HUDEP-2 (cell line): ENCODE results near the gene MRPS18A.
A peak's percentile ranks its signal among the peaks of the same experiment; 100 is the strongest.
"Not testable (repeated sequence)": the region's sequence is repeated elsewhere in the genome, so short reads cannot be mapped to it uniquely, and the experiment has no call there.

Experiments used
- DNase-seq, 76 experiments: peaks; one replicate each; lab custom pipeline; 2025; ENCODE audit not compliant: unreplicated experiment in 76 of 76; lab: John Stamatoyannopoulos, UW

Gene MRPS18A

DNA sequence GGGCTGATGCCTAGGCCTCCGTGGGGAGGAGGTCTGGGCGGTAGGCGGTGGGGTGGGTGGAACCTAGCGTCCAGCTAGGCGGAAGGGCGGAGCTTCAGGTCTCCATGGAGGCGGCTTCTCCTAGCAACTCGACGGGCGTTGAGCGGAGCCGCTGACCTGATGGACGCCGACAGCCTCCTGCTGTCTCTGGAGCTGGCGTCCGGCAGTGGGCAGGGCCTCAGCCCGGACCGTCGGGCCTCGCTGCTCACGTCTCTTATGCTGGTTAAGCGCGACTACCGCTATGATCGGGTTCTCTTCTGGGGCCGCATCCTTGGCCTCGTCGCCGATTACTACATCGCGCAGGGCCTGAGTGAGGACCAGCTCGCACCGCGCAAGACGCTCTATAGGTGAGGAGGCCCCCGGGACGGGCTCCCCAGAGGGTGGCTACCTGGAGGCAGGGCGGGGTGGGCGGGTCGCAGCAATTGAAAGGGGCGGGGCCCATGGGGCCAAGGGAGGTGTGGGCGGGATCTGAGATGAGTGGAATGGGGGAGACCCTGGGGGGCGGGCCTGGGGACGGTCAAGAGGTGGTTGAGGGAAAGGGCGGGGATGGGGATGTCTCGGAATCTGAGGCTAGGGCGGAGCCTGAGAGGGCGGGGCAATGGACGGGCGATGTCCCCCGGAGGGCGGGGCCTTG is 42.5 kb downstream of the MRPS18A start, which contains the start of gene RSPH9:
Gene RSPH9, plus strand, starts transcription at position 97 of the 673 bp plus-strand sequence. Its CDS starts 63 bp downstream, at position 160.
- peak in 17 of 76 experiments; percentile 11 to 42 (median 27) for DNase-seq

DNA sequence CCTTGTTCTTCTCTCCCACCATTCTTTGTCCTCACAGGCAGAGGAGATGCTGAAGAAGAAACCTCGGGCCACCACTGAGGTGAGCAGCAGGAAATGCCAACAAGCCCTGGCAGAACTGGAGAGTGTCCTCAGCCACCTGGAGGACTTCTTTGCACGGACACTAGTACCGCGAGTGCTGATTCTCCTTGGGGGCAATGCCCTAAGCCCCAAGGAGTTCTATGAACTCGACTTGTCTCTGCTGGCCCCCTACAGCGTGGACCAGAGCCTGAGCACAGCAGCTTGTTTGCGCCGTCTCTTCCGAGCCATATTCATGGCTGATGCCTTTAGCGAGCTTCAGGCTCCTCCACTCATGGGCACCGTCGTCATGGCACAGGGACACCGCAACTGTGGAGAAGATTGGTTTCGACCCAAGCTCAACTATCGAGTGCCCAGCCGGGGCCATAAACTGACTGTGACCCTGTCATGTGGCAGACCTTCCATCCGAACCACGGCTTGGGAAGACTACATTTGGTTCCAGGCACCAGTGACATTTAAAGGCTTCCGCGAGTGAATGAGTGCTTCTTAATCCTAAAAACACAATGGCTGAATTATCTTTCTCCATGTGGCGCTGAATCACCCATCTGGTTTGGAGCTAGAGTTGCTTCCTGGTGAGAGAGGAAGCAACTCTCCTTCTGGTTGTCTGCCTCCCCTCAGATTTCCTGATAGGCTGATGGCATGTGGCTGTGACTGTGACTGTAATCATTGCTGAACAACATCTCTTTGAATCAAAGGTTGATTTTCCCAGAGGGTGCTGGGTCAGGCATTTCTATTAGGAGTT is 47.4 kb downstream of the MRPS18A start:
- DNase-seq, result peak in 4 of 76 experiments; percentile 13 to 31 (median 20)

DNA sequence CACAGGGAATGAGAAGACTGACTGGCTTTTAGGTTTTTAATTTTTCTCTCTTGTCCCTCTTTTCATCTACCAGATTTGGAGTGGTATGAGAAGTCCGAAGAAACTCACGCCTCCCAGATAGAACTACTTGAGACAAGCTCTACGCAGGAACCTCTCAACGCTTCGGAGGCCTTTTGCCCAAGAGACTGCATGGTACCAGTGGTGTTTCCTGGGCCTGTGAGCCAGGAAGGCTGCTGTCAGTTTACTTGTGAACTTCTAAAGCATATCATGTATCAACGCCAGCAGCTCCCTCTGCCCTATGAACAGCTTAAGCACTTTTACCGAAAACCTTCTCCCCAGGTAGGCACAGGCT is 51.3 kb downstream of the MRPS18A start:
- no peak for DNase-seq

GRCh38 chr6:43635387-43636307 is 51.9 kb downstream of the MRPS18A start, which contains the start of gene MAD2L1BP:
TSS of gene MAD2L1BP (plus strand) at chr6:43635840. CDS start at chr6:43635876, 36 bp downstream.
- DNase-seq, result peak in 73 of 76 experiments; percentile 38 to 97 (median 77)

DNA sequence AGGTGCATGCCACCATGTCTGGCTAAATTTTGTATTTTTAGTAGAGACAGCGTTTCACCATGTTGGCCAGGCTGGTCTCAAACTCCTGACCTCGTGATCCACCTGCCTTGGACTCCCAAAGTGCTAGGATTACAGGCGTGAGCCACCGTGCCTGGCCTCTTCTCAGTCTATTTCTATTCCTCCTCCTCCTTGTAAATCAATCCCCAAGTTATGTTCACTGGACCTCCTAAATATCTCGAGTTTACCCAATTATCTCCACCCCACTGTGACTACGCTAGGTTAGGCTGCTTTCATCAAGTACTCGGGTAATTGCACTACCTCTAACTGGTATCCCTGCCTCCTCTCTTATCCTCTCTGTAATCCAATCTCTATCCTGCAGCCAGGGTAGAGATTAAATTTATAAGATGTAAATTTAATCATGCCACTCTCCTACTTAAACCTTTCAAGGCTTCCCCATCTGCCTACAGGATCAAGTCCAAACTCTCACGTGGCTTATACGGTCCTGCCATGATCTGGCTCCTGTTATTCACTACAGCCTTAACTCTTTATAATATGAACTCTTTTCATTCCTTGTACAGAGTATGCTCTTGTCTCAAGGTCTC is 52.8 kb downstream of the MRPS18A start:
- no peak for DNase-seq

GRCh38 chr6:43633002-43633401 is 54.6 kb downstream of the MRPS18A start:
- DNase-seq, result not testable (repeated sequence)

DNA sequence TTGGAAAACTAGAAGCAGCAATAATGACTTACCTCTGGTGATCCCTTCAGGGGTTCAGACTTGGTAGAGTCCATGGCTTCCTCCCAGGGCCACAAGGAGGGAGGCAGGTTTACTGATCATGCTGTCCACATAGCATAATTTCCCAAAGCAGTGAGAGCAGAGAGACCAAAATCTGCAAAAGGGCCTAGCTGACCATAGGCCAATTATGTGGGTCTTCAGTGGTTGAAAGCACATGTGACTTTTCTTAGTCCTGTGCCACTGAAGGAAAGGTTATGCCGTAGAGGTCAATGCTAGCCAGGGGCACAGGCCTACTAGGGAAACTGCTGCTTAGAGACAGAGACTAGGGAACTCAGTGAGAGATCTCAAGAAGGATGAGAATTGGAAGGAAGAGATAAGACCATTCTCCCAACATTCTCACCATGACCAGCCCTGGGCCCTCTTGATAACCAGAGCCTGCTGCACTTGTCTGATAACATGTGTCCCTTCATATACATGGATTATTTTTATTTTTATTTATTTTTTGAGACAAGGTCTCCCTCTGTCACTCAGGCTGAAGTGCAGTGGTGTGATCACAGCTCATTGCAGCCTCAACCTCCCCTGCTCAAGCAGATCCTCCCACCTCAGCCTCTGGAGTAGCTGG is 56.5 kb downstream of the MRPS18A start:
- peak; percentile 51 to 99 (median 94) for DNase-seq

DNA sequence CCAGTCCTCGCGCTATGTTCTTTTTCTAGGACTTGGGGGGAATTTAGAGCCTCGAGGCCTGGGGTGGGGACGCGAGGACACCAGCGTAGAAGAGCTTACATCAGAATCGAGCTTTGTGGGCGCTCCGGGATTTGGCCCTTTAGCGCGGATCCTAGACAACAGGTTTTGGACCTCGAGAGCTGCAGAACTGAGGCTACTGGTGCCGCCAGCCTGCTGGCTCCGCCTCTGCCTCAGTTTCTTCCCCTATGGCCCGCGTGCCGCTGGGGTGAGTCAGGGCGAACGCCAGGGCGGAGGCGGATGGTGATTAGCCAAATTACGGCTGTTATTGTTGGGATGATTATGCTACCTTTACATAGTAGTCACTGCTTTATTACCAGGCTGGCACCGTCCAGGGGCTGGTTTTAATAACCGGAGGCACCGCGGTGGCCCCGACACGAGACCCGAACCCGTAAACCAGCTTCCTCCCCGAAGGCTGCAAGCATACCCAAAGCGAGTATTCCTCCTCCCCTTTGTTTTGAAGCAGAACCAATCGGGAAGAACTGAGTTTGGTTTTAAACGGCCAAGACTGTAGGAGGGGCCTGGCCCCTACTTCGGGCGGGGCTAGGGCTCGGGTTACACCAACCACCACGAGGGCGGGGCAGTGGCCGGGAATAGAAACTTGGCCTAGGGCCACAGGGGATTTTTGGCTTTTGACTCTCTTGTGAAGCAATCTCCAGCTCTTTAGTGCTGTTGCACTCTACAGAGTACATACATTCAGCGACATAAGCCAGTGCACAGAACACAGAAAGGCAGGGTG is 57.9 kb downstream of the MRPS18A start:
- DNase-seq, result peak; percentile 80 to 100 (median 98)

DNA sequence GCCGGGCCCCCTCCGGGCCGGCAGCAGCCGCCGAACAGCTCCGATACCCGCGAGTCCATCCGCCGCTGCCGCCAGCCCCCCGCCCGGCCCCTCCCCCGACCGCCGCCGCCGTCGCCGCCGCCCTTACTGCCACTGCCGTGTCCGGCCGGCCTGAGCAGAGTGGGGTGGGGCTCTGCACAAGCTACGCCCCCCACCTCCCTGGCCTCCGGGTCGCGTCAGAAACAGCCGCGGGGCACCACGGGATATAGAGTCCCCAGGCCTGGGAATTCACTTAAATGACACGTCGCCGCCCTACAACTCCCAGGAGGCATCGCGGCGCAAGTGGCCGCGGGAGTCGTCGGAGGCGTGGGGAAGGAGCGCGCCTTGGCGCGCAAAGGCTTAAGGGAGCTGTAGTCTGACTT is 58.5 kb downstream of the MRPS18A start, which contains the start of gene GTPBP2:
Gene GTPBP2, minus strand, starts transcription at position 161 of the 401 bp plus-strand sequence. Its CDS starts 102 bp downstream, at position 59.
- peak in 75 of 76 experiments; percentile 80 to 100 (median 99) for DNase-seq

- DNase-seq, result peak in 35 of 76 experiments; percentile 15 to 58 (median 37)
Measured at GRCh38 chr6:43628393-43629103, 59.0 kb downstream of the MRPS18A start.

- peak in 67 of 76 experiments; percentile 13 to 92 (median 64) for DNase-seq
Measured at GRCh38 chr6:43627008-43627825, 60.4 kb downstream of the MRPS18A start.

DNA sequence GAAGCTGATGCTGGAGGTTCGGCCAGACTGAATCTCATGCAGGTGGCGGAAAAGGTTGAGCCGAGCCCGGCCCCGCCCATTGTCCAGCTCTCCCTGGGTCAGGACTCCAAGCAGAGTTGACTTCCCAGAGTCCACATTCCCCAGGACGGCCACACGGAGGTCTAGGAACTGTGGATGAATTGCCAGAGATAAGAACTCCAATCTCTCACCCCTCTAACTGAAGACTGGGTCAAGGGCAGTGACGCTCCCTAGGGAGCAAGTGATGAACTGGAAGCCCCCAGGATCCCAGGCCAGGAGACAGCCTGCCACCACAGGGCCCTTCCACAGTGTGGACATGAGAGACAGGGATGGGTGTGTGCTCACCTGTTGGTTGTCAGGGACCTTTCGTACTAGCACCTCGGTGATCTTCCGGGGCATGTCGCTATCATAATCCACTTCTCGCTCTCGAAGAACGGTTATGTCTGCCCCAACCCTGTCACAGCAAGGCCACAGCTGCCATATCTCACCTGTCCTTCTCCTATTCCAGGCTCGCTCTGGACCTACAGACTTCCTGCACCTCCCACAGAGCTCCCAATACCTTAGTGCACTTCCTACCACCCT is 62.1 kb downstream of the MRPS18A start:
- DNase-seq, result no peak

DNA sequence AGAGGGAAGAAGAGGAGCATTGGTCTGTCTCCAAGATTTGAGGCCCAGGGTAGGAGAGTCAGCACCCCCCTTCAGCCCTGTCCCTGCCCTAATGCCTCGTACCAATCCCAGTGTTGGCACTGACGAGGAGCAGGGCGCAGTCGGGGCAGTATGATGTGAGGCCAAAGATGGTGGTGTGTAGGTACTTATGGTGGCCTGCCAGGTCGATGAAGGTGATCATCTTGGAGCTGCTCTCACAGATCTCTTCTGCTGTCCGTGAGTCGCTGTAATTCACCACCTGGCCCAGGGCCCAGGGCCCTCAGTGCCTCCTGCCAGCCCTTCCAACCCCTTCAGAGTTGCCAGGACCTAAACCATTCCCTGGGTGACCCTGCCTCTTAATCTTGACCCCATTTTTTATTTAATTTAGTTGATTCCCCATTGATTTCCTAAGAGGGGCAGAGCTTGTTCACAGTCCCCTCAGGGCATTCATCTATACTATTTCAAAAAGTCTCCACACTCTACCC is 62.8 kb downstream of the MRPS18A start:
- no peak for DNase-seq

- no peak for DNase-seq
Measured at GRCh38 chr6:43623880-43624785, 63.5 kb downstream of the MRPS18A start.

GRCh38 chr6:43622541-43622940 is 65.0 kb downstream of the MRPS18A start:
- no peak for DNase-seq

GRCh38 chr6:43621836-43622180 is 65.8 kb downstream of the MRPS18A start:
- no peak for DNase-seq
